Epithelial cell of proximal tubule (primary cell): Measurements from ENCODE around the gene C8B. TPM values are rescaled to one million over a fixed set of nuclear protein-coding genes. Genes with fewer than 3 reads are reported as not detected.

ENCODE experiments used
- DNase-seq: peaks from one replicate; pipeline ENCODE4 v3.0.0-alpha.2; 2011; ENCODE audit warnings: low read depth
- H3K4me3 ChIP-seq: 2 replicates; pipeline ENCODE4 v1.5.1; 2011; ENCODE audit warnings: low read depth, mild to moderate bottlenecking, low read length
- total RNA-seq: library from RNA; depleted of rRNA; stranded (reverse); fragments of >200 nt; gene quantifications from 2 replicates; pipeline ENCODE4 v1.2.3, GENCODE V29; 2015
- TF ChIP-seq, protein P1 (sequence below): conservative IDR thresholded peaks from 2 replicates; pipeline ENCODE4 v1.5.1; 2012; ENCODE audit warnings: low read depth, mild to moderate bottlenecking, low read length

The C8B gene
- total RNA-seq, 1 donor from 2014 or later, result not detected

DNA sequence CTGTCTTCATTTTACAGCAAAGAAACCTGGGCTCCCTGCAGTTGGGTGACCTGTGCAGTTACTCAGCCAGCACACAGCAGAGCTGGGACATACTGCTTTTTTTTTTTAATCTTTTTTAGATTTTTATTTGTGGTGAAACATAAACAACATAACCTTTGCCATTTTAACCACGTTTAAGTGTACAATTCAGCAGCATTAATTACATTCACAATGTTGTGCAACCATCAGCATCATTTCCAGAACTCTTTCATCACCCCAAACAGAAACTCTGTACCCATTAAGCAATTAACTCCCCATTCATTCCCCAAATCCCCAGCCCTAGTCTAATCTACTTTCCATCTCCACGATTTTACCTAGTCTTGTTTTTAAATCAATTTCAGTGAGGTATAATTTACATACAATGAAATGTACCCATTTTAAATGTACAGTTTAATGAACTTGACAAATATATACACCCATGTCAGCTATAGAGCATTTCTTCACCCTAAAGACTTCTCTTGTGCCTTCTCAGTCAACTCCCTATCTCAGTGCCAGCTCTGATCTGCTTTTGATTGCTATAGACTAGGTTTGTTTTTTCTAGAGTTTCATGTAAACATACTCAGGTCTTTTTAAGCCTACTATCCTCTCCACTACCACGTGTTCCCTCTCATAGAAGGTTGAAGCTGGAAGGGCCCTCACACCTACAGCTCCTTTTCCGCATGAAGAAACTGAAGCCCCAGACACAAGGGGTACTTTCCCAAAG lies 37.8 kb upstream of the C8B start:
- no peak overlapping the region for H3K4me3 ChIP-seq
- TF ChIP-seq, protein P1, sequence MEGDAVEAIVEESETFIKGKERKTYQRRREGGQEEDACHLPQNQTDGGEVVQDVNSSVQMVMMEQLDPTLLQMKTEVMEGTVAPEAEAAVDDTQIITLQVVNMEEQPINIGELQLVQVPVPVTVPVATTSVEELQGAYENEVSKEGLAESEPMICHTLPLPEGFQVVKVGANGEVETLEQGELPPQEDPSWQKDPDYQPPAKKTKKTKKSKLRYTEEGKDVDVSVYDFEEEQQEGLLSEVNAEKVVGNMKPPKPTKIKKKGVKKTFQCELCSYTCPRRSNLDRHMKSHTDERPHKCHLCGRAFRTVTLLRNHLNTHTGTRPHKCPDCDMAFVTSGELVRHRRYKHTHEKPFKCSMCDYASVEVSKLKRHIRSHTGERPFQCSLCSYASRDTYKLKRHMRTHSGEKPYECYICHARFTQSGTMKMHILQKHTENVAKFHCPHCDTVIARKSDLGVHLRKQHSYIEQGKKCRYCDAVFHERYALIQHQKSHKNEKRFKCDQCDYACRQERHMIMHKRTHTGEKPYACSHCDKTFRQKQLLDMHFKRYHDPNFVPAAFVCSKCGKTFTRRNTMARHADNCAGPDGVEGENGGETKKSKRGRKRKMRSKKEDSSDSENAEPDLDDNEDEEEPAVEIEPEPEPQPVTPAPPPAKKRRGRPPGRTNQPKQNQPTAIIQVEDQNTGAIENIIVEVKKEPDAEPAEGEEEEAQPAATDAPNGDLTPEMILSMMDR, result no peak
- DNase-seq, result no peak

DNA sequence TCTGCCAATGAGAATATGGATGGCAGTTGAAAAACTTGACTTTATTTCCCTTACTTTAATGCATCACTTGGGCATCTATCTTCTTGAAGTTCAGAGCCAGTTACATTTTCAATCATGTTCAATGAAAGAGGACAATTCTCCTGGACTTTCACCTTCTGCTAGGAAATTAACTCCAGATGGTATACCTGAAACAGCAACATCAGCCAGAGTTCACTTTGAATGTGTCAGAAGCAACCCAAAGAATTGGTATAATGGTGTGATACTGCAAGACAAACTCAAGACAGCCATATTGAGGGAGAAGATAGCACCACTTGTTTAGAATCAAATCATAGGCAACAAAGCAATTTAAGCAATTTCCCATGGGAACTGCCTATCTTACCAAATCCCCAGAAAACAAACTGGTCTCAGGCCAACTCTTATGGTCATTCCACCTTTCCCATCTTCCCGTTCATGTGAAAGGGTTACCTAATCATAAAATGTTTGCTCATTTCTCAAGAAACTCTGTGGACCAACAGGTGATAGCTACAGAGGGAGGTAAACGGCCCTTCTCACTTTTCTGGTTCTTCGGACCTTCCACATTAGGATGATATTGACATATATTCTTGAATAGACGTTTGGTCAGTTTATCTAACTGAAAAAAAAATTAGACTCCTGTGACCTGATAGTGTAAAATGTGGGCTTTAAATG lies 29.7 kb upstream of the C8B start:
- no peak overlapping the region for H3K4me3 ChIP-seq
- no peak for DNase-seq

DNA sequence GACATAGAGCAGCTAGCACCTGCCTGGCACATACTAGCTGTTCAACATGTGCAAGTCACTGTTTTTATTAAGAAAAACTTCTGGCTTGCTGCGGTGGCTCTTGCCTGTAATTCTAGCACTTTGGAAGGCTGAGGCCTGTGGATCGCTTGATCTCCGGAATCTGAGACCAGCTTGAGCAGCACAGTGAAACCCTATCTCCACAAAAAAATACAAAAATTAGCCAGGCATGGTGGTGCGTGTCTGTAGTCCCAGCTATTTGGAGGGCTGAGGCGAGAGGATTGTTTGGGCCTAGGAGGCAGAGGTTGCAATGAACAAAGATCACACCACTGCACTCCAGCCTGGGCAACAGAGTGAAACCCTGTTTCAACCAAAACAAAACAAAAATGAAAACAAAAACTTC lies 27.7 kb upstream of the C8B start:
- H3K4me3 ChIP-seq, result no peak overlapping the region
- TF ChIP-seq, protein P1, result no peak
- no peak for DNase-seq

More for the DNA sequence above, 29.7 kb upstream of the C8B start:
- TF ChIP-seq, protein P1, result no peak

- DNase-seq, result no peak
- TF ChIP-seq, protein P1, result no peak
- no peak overlapping the region for H3K4me3 ChIP-seq
Measured at GRCh38 chr1:56992318-56993125, 26.7 kb upstream of the C8B start.

- TF ChIP-seq, protein P1, result no peak
- H3K4me3 ChIP-seq, result no peak overlapping the region
- DNase-seq, result no peak
Measured at GRCh38 chr1:56991576-56991975, 25.8 kb upstream of the C8B start.

DNA sequence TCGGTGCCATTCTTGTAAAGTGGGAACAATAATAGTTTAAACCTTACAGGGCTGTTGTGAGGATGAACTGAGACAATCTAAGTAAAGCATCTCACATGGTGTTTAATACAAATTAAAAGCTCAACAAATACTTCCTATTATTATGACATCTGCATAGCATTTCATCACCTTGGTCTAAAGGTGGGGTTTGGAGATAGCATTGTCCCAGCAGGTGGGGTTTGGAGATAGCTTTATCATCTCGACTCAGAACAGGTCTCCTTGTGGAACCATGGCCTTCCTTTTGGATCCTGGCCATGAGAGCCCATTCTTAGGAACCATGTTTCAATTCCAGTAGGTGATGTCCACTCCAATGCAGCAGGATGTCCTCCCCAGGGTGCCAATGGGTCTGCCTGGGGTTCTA lies 20.6 kb upstream of the C8B start:
- TF ChIP-seq, protein P1, result no peak
- DNase-seq, result no peak
- no peak overlapping the region for H3K4me3 ChIP-seq
